MCF 10A (cell line): ENCODE results near the gene BACH2. TPM values are rescaled to one million over a fixed set of nuclear protein-coding genes. Genes with fewer than 3 reads are reported as not detected.
A peak's percentile ranks its signal among the peaks of the same experiment; 100 is the strongest.
"Not testable (repeated sequence)": the region's sequence is repeated elsewhere in the genome, so short reads cannot be mapped to it uniquely, and the experiment has no call there.

Experiments used
- BruUV-seq: library from RNA; stranded (reverse); fragments of 400-500 nt; replicated peaks from 2 replicates; lab custom pipeline; 2021; lab: Mats Ljungman, UMichigan
- CTCF ChIA-PET: fragments of 300-600 bp; sonication (Branson Sonifier 250); formaldehyde crosslinking; extraction: SDS; loops from one replicate; lab custom pipeline; 2021; ENCODE audit warnings: antibody characterized with exemption, inconsistent platforms; lab: Yijun Ruan, JAX
- POLR2A ChIA-PET: fragments of 300-600, 350-650 bp; sonication (Branson Sonifier 250); formaldehyde crosslinking; extraction: SDS; loops from one replicate; lab custom pipeline; 2020; ENCODE audit warnings: antibody characterized with exemption, inconsistent platforms; lab: Yijun Ruan, JAX
- DNase-seq: peaks from one replicate; pipeline ENCODE4 v3.0.0-alpha.2; 2018; ENCODE audit not compliant: unreplicated experiment
- H3K27ac Mint-ChIP-seq: one replicate; pipeline ENCODE4 v1.8.0; 2022; ENCODE audit warnings: mild to moderate bottlenecking, low read depth, mixed read lengths; ENCODE audit not compliant: unreplicated experiment
- H3K27me3 Mint-ChIP-seq: one replicate; pipeline ENCODE4 v1.8.0; 2022; ENCODE audit warnings: mixed read lengths; ENCODE audit not compliant: insufficient read depth, unreplicated experiment
- H3K36me3 Mint-ChIP-seq: one replicate; pipeline ENCODE4 v1.8.0; 2022; ENCODE audit warnings: mild to moderate bottlenecking, moderate library complexity, mixed read lengths; ENCODE audit not compliant: insufficient read depth, unreplicated experiment
- H3K4me1 Mint-ChIP-seq: one replicate; pipeline ENCODE4 v1.8.0; 2022; ENCODE audit warnings: mixed read lengths; ENCODE audit not compliant: insufficient read depth, unreplicated experiment
- H3K4me3 Mint-ChIP-seq: one replicate; pipeline ENCODE4 v1.8.0; 2022; ENCODE audit warnings: mild to moderate bottlenecking, moderate library complexity, mixed read lengths; ENCODE audit not compliant: unreplicated experiment
- H3K9me3 Mint-ChIP-seq: one replicate; pipeline ENCODE4 v1.8.0; 2022; ENCODE audit warnings: mixed read lengths; ENCODE audit not compliant: unreplicated experiment
- CTCF ChIP-seq: fragments of 200-600 bp; IDR thresholded peaks from one replicate; pipeline ENCODE4 v1.8.0; 2022; ENCODE audit warnings: antibody characterized with exemption, mild to moderate bottlenecking; ENCODE audit not compliant: unreplicated experiment
- intact Hi-C: fragments of 100-400 bp; cut with micrococcal nuclease; formaldehyde crosslinking; loops from 2 replicates; pipeline ENCODE4 v1.14.1; 2022
- total RNA-seq: library from RNA; stranded (reverse); gene quantifications from 2 replicates; pipeline ENCODE4 v1.2.3, GENCODE V29; 2022

Gene BACH2
- total RNA-seq, 1 experiment from 2014 or later: 9.9 TPM

GRCh38 chr6:90167514-90168379 is 128.9 kb downstream of the BACH2 start:
- Mint-ChIP-seq H3K9me3 (no peaks in the 10 kb centered on the region), H3K4me3 (no peak overlapping the region), H3K27me3 (no peaks in the 10 kb centered on the region), H3K27ac (peak overlapping the region; percentile 51), H3K36me3 (no peaks in the 10 kb centered on the region), H3K4me1 (no peaks in the 10 kb centered on the region)
- POLR2A ChIA-PET: interaction anchor here (0.7 to 1.3 kb wide), 3 partner anchors 10 to 51 kb away, joined by 3 to 4 read pairs (median 4); no protein-coding TSS in a partner anchor
- DNase-seq: no peak
- BruUV-seq: no TSS peak
- CTCF ChIA-PET: no interaction called here
- TF ChIP-seq CTCF: no peak
- intact Hi-C loops: no loop called here

GRCh38 chr6:90166155-90166924 is 130.3 kb downstream of the BACH2 start:
- intact Hi-C loops, DNase-seq, H3K4me1 Mint-ChIP-seq, H3K27me3 Mint-ChIP-seq, H3K9me3 Mint-ChIP-seq, H3K27ac Mint-ChIP-seq, CTCF ChIA-PET, H3K36me3 Mint-ChIP-seq, POLR2A ChIA-PET, H3K4me3 Mint-ChIP-seq, BruUV-seq: not testable (repeated sequence)

- H3K27me3 Mint-ChIP-seq: no peaks in the 10 kb centered on the region
- H3K4me1 Mint-ChIP-seq: no peaks in the 10 kb centered on the region
- no peaks in the 10 kb centered on the region for H3K9me3 Mint-ChIP-seq
- no TSS peak for BruUV-seq
- ChIA-PET CTCF (interaction anchor here (0.9 to 1.0 kb wide), 3 partner anchors 15 to 315 kb away, joined by 3 read pairs; no protein-coding TSS in a partner anchor), POLR2A (no interaction called here)
- no peak overlapping the region for H3K4me3 Mint-ChIP-seq
- no peak overlapping the region for H3K27ac Mint-ChIP-seq
- no peak for TF ChIP-seq CTCF
- intact Hi-C loops: no loop called here
- no peaks in the 10 kb centered on the region for H3K36me3 Mint-ChIP-seq
- DNase-seq: no peak
Measured at GRCh38 chr6:90162648-90163387, 133.8 kb downstream of the BACH2 start.

GRCh38 chr6:90160013-90160412 is 136.6 kb downstream of the BACH2 start:
- POLR2A ChIA-PET: interaction anchor here (1.4 kb wide), 1 partner anchor 9 kb away, joined by 3 read pairs; no protein-coding TSS in a partner anchor
- CTCF ChIA-PET: interaction anchor here (1.0 kb wide), 1 partner anchor 16 kb away, joined by 3 read pairs; no protein-coding TSS in a partner anchor
- no peak overlapping the region for H3K27ac Mint-ChIP-seq

More at GRCh38 chr6:90160013-90160412, 136.6 kb downstream of the BACH2 start:
- H3K4me1 Mint-ChIP-seq: peaks cover 16% of the 10 kb centered on the region
- H3K27me3 Mint-ChIP-seq: no peaks in the 10 kb centered on the region
- H3K36me3 Mint-ChIP-seq: no peaks in the 10 kb centered on the region
- no TSS peak for BruUV-seq
- intact Hi-C loops: no loop called here
- no peak overlapping the region for H3K4me3 Mint-ChIP-seq
- no peaks in the 10 kb centered on the region for H3K9me3 Mint-ChIP-seq
- no peak for TF ChIP-seq CTCF
- no peak for DNase-seq
